Measurements from ENCODE around the gene NAA60. TPM values are rescaled to one million over a fixed set of nuclear protein-coding genes. Genes with fewer than 3 reads are reported as not detected.

Gene NAA60
- total and polyA plus RNA-seq, 8 donors: 25.3 to 155 (median 54.9) TPM

GRCh38 chr16:3454631-3455147, 11.2 kb downstream of the NAA60 start:
- H3K27ac ChIP-seq: no peak overlapping the region
- H3K36me3 ChIP-seq: peaks cover 0 to 20% (median 11%) of the 10 kb centered on the region in 4 donors
- no peaks in the 10 kb centered on the region for H3K9me3 ChIP-seq
- H3K27me3 ChIP-seq: no peaks in the 10 kb centered on the region
- H3K4me1 ChIP-seq: peaks cover 23 to 32% (median 25%) of the 10 kb centered on the region in 4 donors
- DNase-seq: no peak
- intact Hi-C loops (cut with DNase I; ENCODE audit: low total_unique reads): no loop called here
- no peak overlapping the region for H3K4me3 ChIP-seq
- 79 to 84% (median 81%) methylated on average over 10 of the region's 10 CpGs for WGBS, 5 donors
- TF ChIP-seq CTCF (IDR thresholded peaks at IDR 0.05) (no peak), POLR2A (IDR thresholded peaks at IDR 0.05) (no peak), POLR2AphosphoS5 (IDR thresholded peaks at IDR 0.05) (no peak), EP300 (IDR thresholded peaks at IDR 0.05) (no peak)

- Histone ChIP-seq H3K27ac (peak overlapping the region; percentile 97 to 99 (median 98)), H3K27me3 (no peaks in the 10 kb centered on the region), H3K36me3 (peaks cover 0 to under 1% (median 0%) of the 10 kb centered on the region in 4 donors), H3K4me3 (peak overlapping the region; percentile 87 to 91 (median 90)), H3K9me3 (no peaks in the 10 kb centered on the region), H3K4me1 (peaks cover 47 to 61% (median 53%) of the 10 kb centered on the region in 4 donors)
- DNase-seq: peak; percentile 91 to 98
- TF ChIP-seq POLR2A (IDR thresholded peaks at IDR 0.05): peak in 1 of 4 donors; percentile 14
- TF ChIP-seq POLR2AphosphoS5 (IDR thresholded peaks at IDR 0.05): peak; percentile 36 to 88 (median 71)
- TF ChIP-seq EP300 (IDR thresholded peaks at IDR 0.05): no peak
- peak in 4 of 7 experiments; percentile 26 to 61 (median 46) for TF ChIP-seq CTCF (IDR thresholded peaks at IDR 0.05)
- WGBS, 5 donors: 0 to 18% (median 1%) methylated on average over 6 to 83 of the region's 83 CpGs
- intact Hi-C loops (cut with DNase I; ENCODE audit: low total_unique reads): no loop called here
Measured at GRCh38 chr16:3457434-3458252, 14.2 kb downstream of the NAA60 start.

DNA sequence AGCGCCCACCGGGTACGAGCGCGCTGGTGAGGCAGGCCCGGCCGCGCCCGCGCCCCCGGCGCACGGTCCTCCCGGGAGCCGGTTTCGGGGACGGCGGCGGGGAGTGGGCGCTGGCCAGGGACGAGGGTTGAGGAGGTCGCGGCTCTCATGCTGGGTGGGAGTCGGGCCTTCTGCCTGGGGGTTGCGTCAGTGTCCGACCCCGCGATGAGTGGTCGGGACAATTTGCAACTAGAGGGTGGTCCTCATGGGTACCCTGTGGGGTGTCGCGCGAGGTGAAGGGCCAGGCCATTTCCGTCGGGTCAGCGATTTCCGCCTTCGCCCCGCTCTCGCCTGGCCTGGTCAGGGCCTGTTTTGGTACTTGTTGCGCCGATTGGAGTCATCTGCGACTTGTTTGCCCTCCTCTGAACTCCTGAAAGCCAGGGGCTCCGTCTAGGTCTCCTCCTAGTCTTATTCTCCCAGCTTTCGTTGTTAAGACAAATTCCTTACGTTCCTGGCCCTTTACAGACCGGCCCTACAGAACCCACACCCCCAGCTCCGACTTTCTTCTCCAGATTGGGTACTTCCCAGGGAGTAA, 14.9 kb downstream of the NAA60 start:
- no peaks in the 10 kb centered on the region for H3K9me3 ChIP-seq
- H3K4me1 ChIP-seq: peaks cover 51 to 67% (median 59%) of the 10 kb centered on the region in 4 donors
- intact Hi-C loops (cut with DNase I; ENCODE audit: low total_unique reads): no loop called here
- DNase-seq: peak in 1 of 2 donors; percentile 60
- no peaks in the 10 kb centered on the region for H3K27me3 ChIP-seq
- peak overlapping the region; percentile 87 to 91 (median 90) for H3K4me3 ChIP-seq
- TF ChIP-seq POLR2A (IDR thresholded peaks at IDR 0.05): no peak
- no peak for TF ChIP-seq CTCF (IDR thresholded peaks at IDR 0.05)
- no peak for TF ChIP-seq EP300 (IDR thresholded peaks at IDR 0.05)
- no peak for TF ChIP-seq POLR2AphosphoS5 (IDR thresholded peaks at IDR 0.05)
- H3K36me3 ChIP-seq: peaks cover 0 to 6% (median 0%) of the 10 kb centered on the region in 4 donors
- H3K27ac ChIP-seq: peak overlapping the region; percentile 97 to 99 (median 98)
- WGBS, 5 donors: 0% methylated on average over 9 to 47 of the region's 47 CpGs

- Histone ChIP-seq H3K9me3 (no peaks in the 10 kb centered on the region), H3K36me3 (peaks cover 0 to 6% (median 0%) of the 10 kb centered on the region in 4 donors), H3K27ac (peak overlapping the region; percentile 97 to 99 (median 98)), H3K4me3 (peak overlapping the region; percentile 87 to 91 (median 90)), H3K4me1 (peaks cover 51 to 73% (median 64%) of the 10 kb centered on the region in 4 donors), H3K27me3 (no peaks in the 10 kb centered on the region)
- TF ChIP-seq POLR2AphosphoS5 (IDR thresholded peaks at IDR 0.05) (peak; percentile 53 to 88 (median 84)), EP300 (IDR thresholded peaks at IDR 0.05) (no peak), CTCF (IDR thresholded peaks at IDR 0.05) (no peak), POLR2A (IDR thresholded peaks at IDR 0.05) (peak in 1 of 4 donors; percentile 28)
- peak; percentile 57 to 89 for DNase-seq
- intact Hi-C loops (cut with DNase I; ENCODE audit: low total_unique reads): no loop called here
- WGBS, 5 donors: 0 to 5% (median 4%) methylated on average over 10 of the region's 10 CpGs
Measured at GRCh38 chr16:3458852-3459361, 15.4 kb downstream of the NAA60 start.

Measured in stomach (tissue), 9 donors.